ENCODE results near the gene TRIM8. TPM values are rescaled to one million over a fixed set of nuclear protein-coding genes. Genes with fewer than 3 reads are reported as not detected.
A peak's percentile ranks its signal among the peaks of the same experiment; 100 is the strongest.

Gene TRIM8
- total RNA-seq, 2 donors from 2014 or later = 148 to 222 TPM

- DNase-seq (ENCODE audit: low spot score) = peak; percentile 39
- 26% methylated on average over 13 of the region's 13 CpGs for WGBS
- no peak overlapping the region for H3K4me3 ChIP-seq
- H3K27me3 ChIP-seq (replicated peaks; ENCODE audit: insufficient read depth) = no peaks in the 10 kb centered on the region
- H3K9me3 ChIP-seq = no peaks in the 10 kb centered on the region
- no peaks in the 10 kb centered on the region for H3K36me3 ChIP-seq
- TF ChIP-seq POLR2AphosphoS5 (IDR thresholded peaks at IDR 0.05) = peak; percentile 62
- TF ChIP-seq, protein P1, sequence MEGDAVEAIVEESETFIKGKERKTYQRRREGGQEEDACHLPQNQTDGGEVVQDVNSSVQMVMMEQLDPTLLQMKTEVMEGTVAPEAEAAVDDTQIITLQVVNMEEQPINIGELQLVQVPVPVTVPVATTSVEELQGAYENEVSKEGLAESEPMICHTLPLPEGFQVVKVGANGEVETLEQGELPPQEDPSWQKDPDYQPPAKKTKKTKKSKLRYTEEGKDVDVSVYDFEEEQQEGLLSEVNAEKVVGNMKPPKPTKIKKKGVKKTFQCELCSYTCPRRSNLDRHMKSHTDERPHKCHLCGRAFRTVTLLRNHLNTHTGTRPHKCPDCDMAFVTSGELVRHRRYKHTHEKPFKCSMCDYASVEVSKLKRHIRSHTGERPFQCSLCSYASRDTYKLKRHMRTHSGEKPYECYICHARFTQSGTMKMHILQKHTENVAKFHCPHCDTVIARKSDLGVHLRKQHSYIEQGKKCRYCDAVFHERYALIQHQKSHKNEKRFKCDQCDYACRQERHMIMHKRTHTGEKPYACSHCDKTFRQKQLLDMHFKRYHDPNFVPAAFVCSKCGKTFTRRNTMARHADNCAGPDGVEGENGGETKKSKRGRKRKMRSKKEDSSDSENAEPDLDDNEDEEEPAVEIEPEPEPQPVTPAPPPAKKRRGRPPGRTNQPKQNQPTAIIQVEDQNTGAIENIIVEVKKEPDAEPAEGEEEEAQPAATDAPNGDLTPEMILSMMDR (IDR thresholded peaks at IDR 0.05) = no peak
- H3K4me1 ChIP-seq (replicated peaks) = peaks cover 35% of the 10 kb centered on the region
- intact Hi-C loops (cut with DNase I) = no loop called here
- peak overlapping the region; percentile 39 to 60 for H3K27ac ChIP-seq
Measured at GRCh38 chr10:102621443-102622325, 22.6 kb upstream of the TRIM8 start.

- Histone ChIP-seq H3K4me3 (no peak overlapping the region), H3K36me3 (no peaks in the 10 kb centered on the region), H3K4me1 (replicated peaks) (peaks cover 38% of the 10 kb centered on the region), H3K27me3 (replicated peaks; ENCODE audit: insufficient read depth) (no peaks in the 10 kb centered on the region), H3K27ac (no peak overlapping the region), H3K9me3 (no peaks in the 10 kb centered on the region)
- 33% methylated on average over 3 of the region's 3 CpGs for WGBS
- DNase-seq (ENCODE audit: low spot score) = no peak
- TF ChIP-seq POLR2AphosphoS5 (IDR thresholded peaks at IDR 0.05) (no peak), POLR2A (IDR thresholded peaks at IDR 0.05) (no peak)
- TF ChIP-seq, protein P1 (IDR thresholded peaks at IDR 0.05) = no peak
- intact Hi-C loops (cut with DNase I) = no loop called here
Measured at GRCh38 chr10:102624094-102624493, 20.2 kb upstream of the TRIM8 start.

DNA sequence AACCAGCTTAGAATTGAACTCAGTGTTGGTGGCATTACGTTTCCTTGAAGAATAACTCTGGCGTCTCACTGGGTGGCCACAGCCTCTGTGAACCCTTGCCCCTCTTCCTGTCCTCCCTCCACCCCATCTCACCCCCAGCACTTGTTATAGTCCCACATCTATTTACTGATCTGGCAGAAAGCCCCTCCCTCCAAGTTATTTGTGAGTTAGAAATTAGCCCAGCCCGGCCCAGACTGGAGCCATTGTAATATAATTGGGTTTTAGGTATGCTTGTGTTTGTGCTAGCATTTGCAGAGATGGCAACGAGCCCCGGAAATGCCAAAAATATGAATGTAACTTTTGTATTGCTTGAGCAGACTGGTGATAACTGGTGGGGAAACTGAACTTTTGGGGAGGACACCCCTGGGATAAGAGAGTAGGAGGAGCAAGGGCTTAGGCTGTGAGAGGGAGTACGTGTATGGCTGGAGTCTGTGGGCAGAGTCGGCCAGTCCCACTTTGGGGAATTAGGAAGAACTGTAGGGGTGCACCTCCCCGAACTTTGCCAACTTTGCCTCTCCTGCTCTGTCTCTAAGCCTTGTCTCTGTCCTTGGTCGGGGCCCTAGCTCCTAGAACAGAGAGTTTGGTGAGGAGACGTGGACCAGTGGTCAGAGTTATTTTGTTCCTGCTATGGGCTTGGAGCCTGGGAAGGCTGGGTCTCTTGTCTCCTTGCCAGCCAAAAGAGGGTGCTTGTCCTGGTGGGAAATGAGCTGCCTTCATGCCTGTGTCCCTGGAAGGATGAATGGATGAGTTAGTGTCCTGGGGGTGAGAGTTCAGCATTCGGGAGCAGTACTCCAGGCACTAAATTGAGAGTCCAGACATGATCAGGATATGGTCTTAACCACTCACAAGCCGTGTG, 19.3 kb upstream of the TRIM8 start:
- DNase-seq (ENCODE audit: low spot score) = no peak
- WGBS = 65% methylated on average over 12 of the region's 12 CpGs
- no peak overlapping the region for H3K4me3 ChIP-seq
- intact Hi-C loops (cut with DNase I) = no loop called here
- H3K4me1 ChIP-seq (replicated peaks) = peaks cover 29% of the 10 kb centered on the region
- TF ChIP-seq POLR2AphosphoS5 (IDR thresholded peaks at IDR 0.05) (no peak), POLR2A (IDR thresholded peaks at IDR 0.05) (no peak)
- TF ChIP-seq, protein P1 (IDR thresholded peaks at IDR 0.05) = no peak
- H3K9me3 ChIP-seq = no peaks in the 10 kb centered on the region
- no peaks in the 10 kb centered on the region for H3K27me3 ChIP-seq (replicated peaks; ENCODE audit: insufficient read depth)
- H3K27ac ChIP-seq = no peak overlapping the region
- no peaks in the 10 kb centered on the region for H3K36me3 ChIP-seq

DNA sequence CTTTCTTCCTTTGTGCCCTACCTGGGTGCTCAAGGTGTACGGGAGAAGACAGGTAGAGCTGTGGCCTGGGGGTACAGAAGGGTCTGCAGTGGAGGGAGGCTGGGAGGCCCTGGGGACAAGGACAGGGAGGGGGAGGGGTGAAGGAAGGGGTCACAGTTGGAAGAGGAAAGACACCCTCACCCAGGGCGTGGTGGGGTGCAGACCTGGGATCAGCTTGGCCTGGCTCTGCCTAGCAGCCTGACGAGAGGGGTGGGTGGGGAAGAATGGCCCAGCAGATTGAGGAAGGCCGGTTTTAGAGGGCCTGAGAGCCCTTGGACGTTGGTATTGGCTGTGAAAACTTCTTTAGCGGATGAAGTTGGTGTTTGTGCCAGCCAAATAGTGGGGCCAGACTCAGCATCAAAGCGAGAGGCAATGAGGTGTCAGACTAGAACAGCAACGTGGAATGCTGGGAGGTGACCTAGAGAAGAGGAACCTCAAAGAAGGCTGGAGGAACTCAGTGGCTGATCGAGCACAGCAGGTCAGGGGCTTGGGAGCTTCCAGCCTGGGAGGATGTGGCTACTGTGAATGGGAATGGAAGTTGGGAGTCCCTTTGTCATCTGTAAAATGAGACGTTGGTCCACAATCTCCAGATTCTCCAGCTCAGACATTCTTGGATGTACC, 18.1 kb upstream of the TRIM8 start:
- 80% methylated on average over 10 of the region's 10 CpGs for WGBS

More for the DNA sequence above, 18.1 kb upstream of the TRIM8 start:
- Histone ChIP-seq H3K9me3 (no peaks in the 10 kb centered on the region), H3K27me3 (replicated peaks; ENCODE audit: insufficient read depth) (no peaks in the 10 kb centered on the region), H3K36me3 (no peaks in the 10 kb centered on the region), H3K4me3 (no peak overlapping the region), H3K27ac (peak overlapping the region in 1 of 2 donors; percentile 64), H3K4me1 (replicated peaks) (peaks cover 17% of the 10 kb centered on the region)
- TF ChIP-seq, protein P1 (IDR thresholded peaks at IDR 0.05) = no peak
- TF ChIP-seq POLR2A (IDR thresholded peaks at IDR 0.05) (no peak), POLR2AphosphoS5 (IDR thresholded peaks at IDR 0.05) (no peak)
- intact Hi-C loops (cut with DNase I) = no loop called here
- DNase-seq (ENCODE audit: low spot score) = no peak

All from prostate gland (tissue), 2 donors.